ENCODE measurements around the gene RAC3. TPM values are rescaled to one million over a fixed set of nuclear protein-coding genes. Genes with fewer than 3 reads are reported as not detected.

Gene RAC3
- total and polyA plus RNA-seq, 2 experiments from 2014 or later: 5.5 to 11.8 TPM

DNA sequence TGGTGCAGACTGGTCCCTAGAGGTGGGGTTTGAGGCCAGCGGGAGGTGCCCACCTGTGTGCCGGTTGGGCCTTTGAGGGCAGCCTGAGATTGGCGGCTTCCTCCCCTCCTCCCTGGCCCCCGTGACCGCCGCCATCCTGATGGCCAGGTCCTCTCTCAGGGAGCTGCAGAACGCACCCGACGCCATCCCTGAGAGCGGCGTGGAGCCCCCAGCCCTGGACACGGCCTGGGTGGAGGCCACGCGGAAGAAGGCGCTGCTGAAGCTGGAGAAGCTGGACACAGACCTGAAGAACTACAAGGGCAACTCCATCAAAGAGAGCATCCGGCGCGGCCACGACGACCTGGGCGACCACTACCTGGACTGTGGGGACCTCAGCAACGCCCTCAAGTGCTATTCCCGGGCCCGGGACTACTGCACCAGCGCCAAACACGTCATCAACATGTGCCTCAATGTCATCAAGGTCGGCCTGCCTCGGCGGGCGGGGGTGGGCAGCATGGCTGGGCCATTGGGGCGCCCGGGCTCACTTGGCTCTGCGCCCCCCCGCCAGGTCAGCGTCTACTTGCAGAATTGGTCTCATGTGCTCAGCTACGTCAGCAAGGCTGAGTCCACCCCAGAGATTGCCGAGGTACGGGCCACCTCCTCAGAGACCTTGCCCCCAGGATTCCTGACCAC lies 23.0 kb downstream of the RAC3 start:
- no peak for DNase-seq (ENCODE audit: low spot score)
- H2AFZ ChIP-seq: no peak overlapping the region
- peaks cover 3% of the 10 kb centered on the region for H4K20me1 ChIP-seq (ENCODE audit: insufficient read depth, poor library complexity, severe bottlenecking)
- H3K79me2 ChIP-seq: peaks cover 28% of the 10 kb centered on the region
- H3K9me2 ChIP-seq (replicated peaks; ENCODE audit: insufficient read depth): no peaks in the 10 kb centered on the region
- no peaks in the 10 kb centered on the region for H3K36me3 ChIP-seq (replicated peaks; ENCODE audit: insufficient read depth, low read depth)
- no peaks in the 10 kb centered on the region for H3K9me3 ChIP-seq (ENCODE audit: low read depth)
- no peak overlapping the region for H3K27ac ChIP-seq
- peaks cover 17% of the 10 kb centered on the region for H3K4me1 ChIP-seq (ENCODE audit: insufficient read depth)
- H3K4me2 ChIP-seq: no peak overlapping the region
- H3K4me3 ChIP-seq: no peak overlapping the region
- TF ChIP-seq EZH2phosphoT487 (IDR thresholded peaks at IDR 0.05; ENCODE audit: low read depth, severe bottlenecking, unreplicated experiment) (no peak), EZH2 (IDR thresholded peaks at IDR 0.05; ENCODE audit: borderline replicate concordance) (no peak)
- TF ChIP-seq, protein P1, sequence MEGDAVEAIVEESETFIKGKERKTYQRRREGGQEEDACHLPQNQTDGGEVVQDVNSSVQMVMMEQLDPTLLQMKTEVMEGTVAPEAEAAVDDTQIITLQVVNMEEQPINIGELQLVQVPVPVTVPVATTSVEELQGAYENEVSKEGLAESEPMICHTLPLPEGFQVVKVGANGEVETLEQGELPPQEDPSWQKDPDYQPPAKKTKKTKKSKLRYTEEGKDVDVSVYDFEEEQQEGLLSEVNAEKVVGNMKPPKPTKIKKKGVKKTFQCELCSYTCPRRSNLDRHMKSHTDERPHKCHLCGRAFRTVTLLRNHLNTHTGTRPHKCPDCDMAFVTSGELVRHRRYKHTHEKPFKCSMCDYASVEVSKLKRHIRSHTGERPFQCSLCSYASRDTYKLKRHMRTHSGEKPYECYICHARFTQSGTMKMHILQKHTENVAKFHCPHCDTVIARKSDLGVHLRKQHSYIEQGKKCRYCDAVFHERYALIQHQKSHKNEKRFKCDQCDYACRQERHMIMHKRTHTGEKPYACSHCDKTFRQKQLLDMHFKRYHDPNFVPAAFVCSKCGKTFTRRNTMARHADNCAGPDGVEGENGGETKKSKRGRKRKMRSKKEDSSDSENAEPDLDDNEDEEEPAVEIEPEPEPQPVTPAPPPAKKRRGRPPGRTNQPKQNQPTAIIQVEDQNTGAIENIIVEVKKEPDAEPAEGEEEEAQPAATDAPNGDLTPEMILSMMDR (IDR thresholded peaks at IDR 0.05; ENCODE audit: poor library complexity): no peak
- no peaks in the 10 kb centered on the region for H3K27me3 ChIP-seq
- 97% methylated on average over 38 of the region's 38 CpGs for whole genome bisulfite sequencing (ENCODE audit: low lambda C conversion rate, missing lambda C conversion rate)

DNA sequence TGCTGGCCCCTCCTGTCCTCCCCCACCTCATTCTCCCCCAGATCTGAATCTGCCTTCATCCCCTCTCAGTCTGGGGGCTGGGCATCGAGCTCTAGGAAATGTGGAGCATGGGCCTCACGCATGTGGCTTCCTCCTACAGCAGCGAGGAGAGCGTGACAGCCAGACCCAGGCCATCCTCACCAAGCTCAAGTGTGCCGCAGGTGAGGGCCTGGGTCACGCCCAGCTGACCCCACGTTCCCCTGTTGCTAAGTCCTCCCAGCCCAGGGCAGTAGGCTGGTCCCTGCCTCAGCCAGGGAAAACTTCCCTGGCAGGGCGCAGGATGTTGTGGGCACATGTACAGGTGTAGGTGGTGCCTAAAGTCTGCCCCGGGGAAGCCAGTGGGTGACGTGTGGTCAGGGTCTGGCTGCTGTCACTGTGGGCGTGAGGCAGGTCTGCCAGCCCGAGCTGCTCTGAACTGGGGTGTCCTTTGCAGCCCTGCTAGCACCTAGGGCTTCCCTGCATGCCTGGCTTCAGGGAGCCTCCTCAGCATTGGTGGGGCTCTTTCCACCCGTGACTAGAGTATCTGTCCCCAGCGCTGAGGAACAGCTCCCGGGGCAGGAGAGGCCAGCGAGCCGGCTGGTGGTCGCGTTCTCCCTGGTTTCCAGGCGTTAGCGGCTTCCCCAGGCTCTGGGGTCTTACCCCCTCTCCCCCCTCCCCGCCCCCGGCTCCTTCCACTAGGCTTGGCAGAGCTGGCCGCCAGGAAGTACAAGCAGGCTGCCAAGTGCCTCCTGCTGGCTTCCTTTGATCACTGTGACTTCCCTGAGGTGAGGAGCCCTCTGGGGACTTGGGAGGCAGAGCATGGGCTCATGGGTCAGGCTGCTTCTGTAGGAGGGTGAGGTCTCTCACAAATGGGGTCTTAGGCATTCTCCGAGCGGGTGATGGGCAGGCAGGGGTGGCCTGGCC lies 23.8 kb downstream of the RAC3 start:
- Histone ChIP-seq H3K9me3 (ENCODE audit: low read depth) (no peaks in the 10 kb centered on the region), H3K27ac (no peak overlapping the region), H2AFZ (no peak overlapping the region), H3K79me2 (peaks cover 25% of the 10 kb centered on the region), H3K27me3 (no peaks in the 10 kb centered on the region), H3K4me3 (no peak overlapping the region), H3K36me3 (replicated peaks; ENCODE audit: insufficient read depth, low read depth) (no peaks in the 10 kb centered on the region), H3K4me1 (ENCODE audit: insufficient read depth) (peaks cover 13% of the 10 kb centered on the region), H4K20me1 (ENCODE audit: insufficient read depth, poor library complexity, severe bottlenecking) (peaks cover 3% of the 10 kb centered on the region), H3K9me2 (replicated peaks; ENCODE audit: insufficient read depth) (no peaks in the 10 kb centered on the region), H3K4me2 (no peak overlapping the region)
- no peak for DNase-seq (ENCODE audit: low spot score)
- WGBS (ENCODE audit: low lambda C conversion rate, missing lambda C conversion rate): 93% methylated on average over 17 of the region's 26 CpGs
- no peak for TF ChIP-seq EZH2phosphoT487 (IDR thresholded peaks at IDR 0.05; ENCODE audit: low read depth, severe bottlenecking, unreplicated experiment)
- no peak for TF ChIP-seq EZH2 (IDR thresholded peaks at IDR 0.05; ENCODE audit: borderline replicate concordance)
- TF ChIP-seq, protein P1 (IDR thresholded peaks at IDR 0.05; ENCODE audit: poor library complexity): no peak

DNA sequence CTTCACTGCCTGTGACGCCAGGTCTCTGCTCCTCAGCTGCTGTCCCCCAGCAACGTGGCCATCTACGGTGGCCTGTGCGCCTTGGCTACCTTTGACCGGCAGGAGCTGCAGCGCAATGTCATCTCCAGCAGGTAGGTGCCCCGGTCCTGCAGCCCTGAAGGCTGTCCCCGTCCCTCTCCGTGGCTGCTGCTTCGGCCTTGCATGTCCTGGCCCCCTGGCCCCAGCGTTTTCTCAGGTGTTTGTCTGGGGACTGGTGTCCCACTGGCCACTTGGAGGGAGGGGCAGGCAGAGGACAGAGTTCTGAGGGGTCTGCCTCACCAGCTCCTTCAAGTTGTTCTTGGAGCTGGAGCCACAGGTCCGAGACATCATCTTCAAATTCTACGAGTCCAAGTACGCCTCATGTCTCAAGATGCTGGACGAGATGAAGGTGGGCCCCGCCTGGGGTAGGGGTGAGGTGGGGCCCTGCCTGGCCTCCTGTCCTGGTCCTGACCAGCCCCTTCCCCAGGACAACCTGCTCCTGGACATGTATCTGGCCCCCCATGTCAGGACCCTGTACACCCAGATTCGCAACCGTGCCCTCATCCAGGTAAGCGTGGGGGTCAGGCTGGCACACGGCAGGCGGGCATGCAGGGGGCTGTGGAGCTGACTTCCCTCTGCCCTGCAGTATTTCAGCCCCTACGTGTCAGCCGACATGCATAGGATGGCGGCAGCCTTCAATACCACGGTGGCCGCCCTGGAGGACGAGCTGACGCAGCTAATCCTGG lies 24.7 kb downstream of the RAC3 start:
- no peaks in the 10 kb centered on the region for H3K27me3 ChIP-seq
- H3K9me3 ChIP-seq (ENCODE audit: low read depth): no peaks in the 10 kb centered on the region
- H3K36me3 ChIP-seq (replicated peaks; ENCODE audit: insufficient read depth, low read depth): no peaks in the 10 kb centered on the region
- TF ChIP-seq EZH2phosphoT487 (IDR thresholded peaks at IDR 0.05; ENCODE audit: low read depth, severe bottlenecking, unreplicated experiment): no peak
- H3K9me2 ChIP-seq (replicated peaks; ENCODE audit: insufficient read depth): no peaks in the 10 kb centered on the region
- no peak overlapping the region for H3K4me2 ChIP-seq
- 95% methylated on average over 28 of the region's 28 CpGs for WGBS (ENCODE audit: low lambda C conversion rate, missing lambda C conversion rate)
- peaks cover 3% of the 10 kb centered on the region for H4K20me1 ChIP-seq (ENCODE audit: insufficient read depth, poor library complexity, severe bottlenecking)
- peaks cover 8% of the 10 kb centered on the region for H3K4me1 ChIP-seq (ENCODE audit: insufficient read depth)
- DNase-seq (ENCODE audit: low spot score): no peak
- H3K79me2 ChIP-seq: peaks cover 17% of the 10 kb centered on the region
- H2AFZ ChIP-seq: no peak overlapping the region
- no peak overlapping the region for H3K4me3 ChIP-seq
- no peak overlapping the region for H3K27ac ChIP-seq
